HG02981 (cell line): Measurements from ENCODE around the gene TOR4A.

ENCODE experiments used
- ATAC-seq: cut with Tn5 transposase; IDR thresholded peaks from one replicate; pipeline ENCODE4 v1.9.1; 2021; ENCODE audit warnings: mild to moderate bottlenecking, moderate library complexity; ENCODE audit not compliant: unreplicated experiment

Gene TOR4A

GRCh38 chr9:137277329-137278041 is at the start of gene TOR4A:
TSS of gene TOR4A (plus strand) at chr9:137277726. CDS start at chr9:137278690, 964 bp downstream.
- ATAC-seq = peak; percentile 59

GRCh38 chr9:137227853-137228505 is 49.5 kb upstream of the TOR4A start:
- no peak for ATAC-seq

- no peak for ATAC-seq
Observed at GRCh38 chr9:137228506-137228967, 49.0 kb upstream of the TOR4A start.

- ATAC-seq = no peak
Observed at GRCh38 chr9:137228968-137229896, 48.3 kb upstream of the TOR4A start.

DNA sequence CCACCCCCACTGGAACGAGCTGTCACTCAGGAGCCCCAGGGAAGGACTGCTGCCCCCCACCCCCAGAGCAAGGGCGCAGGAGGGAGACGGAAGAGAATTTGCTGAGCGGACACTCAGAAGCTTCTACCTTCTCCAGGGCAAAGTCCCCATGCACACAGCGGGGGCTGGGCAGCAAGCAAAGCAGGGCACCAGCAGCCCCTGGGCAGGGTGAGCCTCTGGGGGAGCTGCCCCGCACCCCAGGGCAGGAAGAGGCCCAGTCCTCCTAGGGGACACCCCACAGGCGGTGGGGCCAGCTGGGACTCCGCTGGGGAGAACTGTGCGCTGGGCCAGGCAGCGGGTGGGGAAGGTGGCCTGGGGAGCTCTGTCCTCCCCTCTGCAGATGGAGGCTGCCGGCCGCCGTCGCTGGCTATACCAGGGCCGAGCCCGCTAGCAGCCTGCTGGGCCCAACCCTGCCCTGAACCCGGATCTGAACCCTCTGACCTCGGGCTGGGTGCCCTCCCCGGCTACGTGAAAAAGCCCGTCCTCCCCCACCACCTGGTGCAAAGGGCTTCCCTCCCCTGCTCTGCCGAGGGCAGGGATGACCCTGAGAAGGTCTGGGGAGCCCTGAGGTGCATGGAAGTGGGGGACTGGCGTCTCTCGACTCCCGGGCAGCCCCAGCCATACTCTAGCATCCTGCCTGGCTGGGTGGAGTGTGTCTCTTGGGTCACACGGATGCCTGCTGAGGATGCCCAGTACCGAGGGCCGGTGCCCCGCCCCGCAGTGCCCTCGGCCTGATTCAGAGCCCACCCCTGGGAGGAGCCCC is 47.4 kb upstream of the TOR4A start:
- no peak for ATAC-seq

- no peak for ATAC-seq
Observed at GRCh38 chr9:137230705-137231371, 46.7 kb upstream of the TOR4A start, which contains the start of gene SLC34A3. TSS of gene SLC34A3 (plus strand) at chr9:137230901. CDS start at chr9:137231703, 802 bp downstream.

- ATAC-seq = no peak
Observed at GRCh38 chr9:137231372-137232039, 46.0 kb upstream of the TOR4A start.

GRCh38 chr9:137232101-137232500 is 45.4 kb upstream of the TOR4A start:
- ATAC-seq = no peak

DNA sequence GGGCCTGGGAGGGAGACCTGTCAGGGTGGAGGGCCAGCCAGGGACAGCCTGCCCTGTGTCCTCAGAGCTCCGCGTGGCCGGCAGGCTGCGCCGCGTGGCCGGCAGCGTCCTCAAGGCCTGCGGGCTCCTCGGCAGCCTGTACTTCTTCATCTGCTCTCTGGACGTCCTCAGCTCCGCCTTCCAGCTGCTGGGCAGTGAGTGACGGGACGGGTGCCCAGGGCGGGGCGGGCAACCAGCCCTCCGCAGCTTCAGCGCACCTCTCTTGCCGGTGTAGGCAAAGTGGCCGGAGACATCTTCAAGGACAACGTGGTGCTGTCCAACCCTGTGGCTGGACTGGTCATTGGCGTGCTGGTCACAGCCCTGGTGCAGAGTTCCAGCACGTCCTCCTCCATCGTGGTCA is 45.0 kb upstream of the TOR4A start:
- no peak for ATAC-seq

DNA sequence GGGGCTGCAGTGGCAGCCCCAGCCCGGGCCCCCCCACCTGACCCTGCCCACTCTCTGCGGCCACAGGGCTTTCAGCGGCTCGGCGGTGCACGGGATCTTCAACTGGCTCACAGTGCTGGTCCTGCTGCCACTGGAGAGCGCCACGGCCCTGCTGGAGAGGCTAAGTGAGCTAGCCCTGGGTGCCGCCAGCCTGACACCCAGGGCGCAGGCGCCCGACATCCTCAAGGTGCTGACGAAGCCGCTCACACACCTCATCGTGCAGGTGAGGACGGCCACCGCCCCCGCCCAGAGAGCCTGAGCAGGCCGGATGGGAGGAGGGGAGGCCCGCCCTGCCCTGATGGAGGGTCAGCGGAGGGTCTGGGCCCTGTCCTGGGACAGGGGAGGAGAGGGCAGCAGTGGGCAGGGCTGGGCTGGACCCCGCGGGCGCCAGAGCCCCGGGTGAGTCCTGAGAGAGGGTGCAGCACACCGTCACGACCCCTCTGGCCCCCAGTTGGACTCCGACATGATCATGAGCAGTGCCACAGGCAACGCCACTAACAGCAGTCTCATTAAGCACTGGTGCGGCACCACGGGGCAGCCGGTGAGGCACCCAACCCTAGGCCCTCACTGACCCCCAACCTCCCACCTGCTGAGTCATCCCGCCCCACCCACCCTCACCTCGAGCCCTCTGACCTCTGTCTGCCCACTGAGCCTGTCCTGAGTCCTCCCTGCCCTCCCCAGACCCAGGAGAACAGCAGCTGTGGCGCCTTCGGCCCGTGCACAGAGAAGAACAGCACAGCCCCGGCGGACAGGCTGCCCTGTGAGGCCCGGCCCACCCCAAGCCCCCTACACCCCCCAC is 44.2 kb upstream of the TOR4A start:
- ATAC-seq = no peak

DNA sequence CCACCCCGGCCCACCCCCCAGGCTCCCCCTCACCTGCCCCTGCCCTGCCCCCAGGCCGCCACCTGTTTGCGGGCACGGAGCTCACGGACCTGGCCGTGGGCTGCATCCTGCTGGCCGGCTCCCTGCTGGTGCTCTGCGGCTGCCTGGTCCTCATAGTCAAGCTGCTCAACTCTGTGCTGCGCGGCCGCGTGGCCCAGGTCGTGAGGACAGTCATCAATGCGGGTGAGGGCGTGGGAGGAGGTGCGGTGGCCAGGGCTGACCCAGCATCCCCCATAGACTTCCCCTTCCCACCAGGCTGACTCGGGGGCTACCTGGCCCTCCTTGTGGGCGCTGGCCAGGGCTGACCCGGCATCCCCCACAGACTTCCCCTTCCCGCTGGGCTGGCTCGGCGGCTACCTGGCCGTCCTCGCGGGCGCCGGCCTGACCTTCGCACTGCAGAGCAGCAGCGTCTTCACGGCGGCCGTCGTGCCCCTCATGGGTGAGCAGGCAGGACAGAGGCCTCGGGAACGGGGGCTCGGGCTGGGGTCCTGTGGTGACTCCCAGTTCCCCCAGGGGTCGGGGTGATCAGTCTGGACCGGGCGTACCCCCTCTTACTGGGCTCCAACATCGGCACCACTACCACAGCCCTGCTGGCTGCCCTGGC is 43.4 kb upstream of the TOR4A start:
- no peak for ATAC-seq

DNA sequence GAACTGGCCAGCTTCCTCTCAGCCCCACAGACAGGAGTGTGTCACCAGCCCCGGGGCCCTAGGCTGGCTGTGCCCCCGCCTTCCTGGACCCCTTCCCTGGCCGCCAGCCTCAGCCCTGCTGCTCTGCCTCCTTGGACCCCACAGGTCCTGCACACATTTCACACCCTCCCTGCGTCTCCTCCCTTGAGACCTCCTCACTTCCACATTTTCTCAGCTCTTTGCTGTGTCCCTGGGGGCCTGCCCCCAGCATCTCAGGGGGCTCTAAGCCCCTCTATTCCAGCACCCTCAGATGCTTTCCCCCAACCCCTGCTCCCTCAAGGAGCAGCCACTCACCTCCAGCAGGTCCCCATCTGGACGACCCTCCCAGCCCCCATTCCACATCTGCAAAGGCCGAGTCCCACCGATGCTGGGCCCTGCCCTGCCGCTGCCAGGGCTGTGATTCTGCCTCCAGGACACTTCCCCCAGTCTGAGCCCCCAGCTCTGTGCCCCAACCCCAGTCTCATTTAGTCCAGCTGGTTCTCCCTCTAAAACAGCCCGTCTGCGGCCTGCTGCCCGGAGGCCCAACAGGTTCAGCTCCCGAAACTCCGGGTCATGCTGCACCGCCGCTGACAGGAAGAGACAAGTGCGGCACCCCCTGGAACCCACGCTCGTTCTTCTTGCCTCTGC is 42.6 kb upstream of the TOR4A start:
- no peak for ATAC-seq

GRCh38 chr9:137235424-137236237 is 41.9 kb upstream of the TOR4A start:
- ATAC-seq = no peak

GRCh38 chr9:137236238-137236935 is 41.1 kb upstream of the TOR4A start:
- ATAC-seq = peak; percentile 21

GRCh38 chr9:137236936-137237421 is 40.5 kb upstream of the TOR4A start:
- no peak for ATAC-seq
